Stimulated activated memory B cell treated with anti-CD40 and anti-IgM and Interleukin-4, amounts not matched to agents 10 μg/mL and 1 μg/mL and 100 μg/mL, for 72 hours (primary cell): ENCODE measurements around the gene DNAI1.

Experiments
- ATAC-seq: fragments of 150-1000 bp; cut with Tn5 transposase; 2 replicates; pipeline ENCODE4 v1.10.0; 2021
- H3K27ac Mint-ChIP-seq: one replicate; pipeline ENCODE4 v1.8.0; 2022; ENCODE audit warnings: mild to moderate bottlenecking, mixed read lengths
- H3K27me3 Mint-ChIP-seq: one replicate; pipeline ENCODE4 v1.8.0; 2022; ENCODE audit warnings: mixed read lengths
- H3K36me3 Mint-ChIP-seq: one replicate; pipeline ENCODE4 v1.8.0; 2022; ENCODE audit warnings: mixed read lengths
- H3K4me1 Mint-ChIP-seq: one replicate; pipeline ENCODE4 v1.8.0; 2022; ENCODE audit warnings: mixed read lengths
- H3K4me3 Mint-ChIP-seq: one replicate; pipeline ENCODE4 v1.8.0; 2022; ENCODE audit warnings: mild to moderate bottlenecking, moderate library complexity, mixed read lengths
- H3K9me3 Mint-ChIP-seq: one replicate; pipeline ENCODE4 v1.8.0; 2022; ENCODE audit warnings: mixed read lengths

Gene DNAI1

GRCh38 chr9:34558364-34558763 is 99.8 kb downstream of the DNAI1 start:
- Mint-ChIP-seq H3K9me3 (no peaks in the 10 kb centered on the region), H3K27ac (no peak overlapping the region), H3K27me3 (peaks cover 69% of the 10 kb centered on the region), H3K4me1 (no peaks in the 10 kb centered on the region), H3K4me3 (no peak overlapping the region), H3K36me3 (no peaks in the 10 kb centered on the region)
- ATAC-seq, result no peak

GRCh38 chr9:34558919-34559623 is 100.5 kb downstream of the DNAI1 start:
- no peak for ATAC-seq
- H3K36me3 Mint-ChIP-seq, result no peaks in the 10 kb centered on the region
- peaks cover 76% of the 10 kb centered on the region for H3K27me3 Mint-ChIP-seq
- no peak overlapping the region for H3K27ac Mint-ChIP-seq
- no peaks in the 10 kb centered on the region for H3K4me1 Mint-ChIP-seq
- H3K4me3 Mint-ChIP-seq, result no peak overlapping the region
- H3K9me3 Mint-ChIP-seq, result no peaks in the 10 kb centered on the region

- H3K4me3 Mint-ChIP-seq, result no peak overlapping the region
- no peaks in the 10 kb centered on the region for H3K9me3 Mint-ChIP-seq
- peak; percentile 44 for ATAC-seq
- H3K27ac Mint-ChIP-seq, result no peak overlapping the region
- no peaks in the 10 kb centered on the region for H3K4me1 Mint-ChIP-seq
- H3K36me3 Mint-ChIP-seq, result no peaks in the 10 kb centered on the region
- H3K27me3 Mint-ChIP-seq, result peaks cover 76% of the 10 kb centered on the region
These were observed 101.2 kb downstream of the DNAI1 start for GRCh38 chr9:34559624-34560455.

- no peaks in the 10 kb centered on the region for H3K9me3 Mint-ChIP-seq
- H3K4me3 Mint-ChIP-seq, result no peak overlapping the region
- no peak for ATAC-seq
- no peaks in the 10 kb centered on the region for H3K36me3 Mint-ChIP-seq
- peaks cover 76% of the 10 kb centered on the region for H3K27me3 Mint-ChIP-seq
- no peaks in the 10 kb centered on the region for H3K4me1 Mint-ChIP-seq
- no peak overlapping the region for H3K27ac Mint-ChIP-seq
These were observed 102.1 kb downstream of the DNAI1 start for GRCh38 chr9:34560599-34561214.

- Mint-ChIP-seq H3K9me3 (no peaks in the 10 kb centered on the region), H3K4me3 (no peak overlapping the region), H3K27ac (no peak overlapping the region), H3K36me3 (no peaks in the 10 kb centered on the region), H3K4me1 (no peaks in the 10 kb centered on the region), H3K27me3 (peaks cover 76% of the 10 kb centered on the region)
- no peak for ATAC-seq
These were observed 103.6 kb downstream of the DNAI1 start for GRCh38 chr9:34562135-34562745.

GRCh38 chr9:34563262-34563661 is 104.7 kb downstream of the DNAI1 start:
- Mint-ChIP-seq H3K27me3 (peaks cover 73% of the 10 kb centered on the region), H3K27ac (no peak overlapping the region), H3K4me3 (no peak overlapping the region), H3K36me3 (no peaks in the 10 kb centered on the region), H3K4me1 (no peaks in the 10 kb centered on the region), H3K9me3 (no peaks in the 10 kb centered on the region)
- ATAC-seq, result no peak

- no peaks in the 10 kb centered on the region for H3K9me3 Mint-ChIP-seq
- no peaks in the 10 kb centered on the region for H3K4me1 Mint-ChIP-seq
- H3K27ac Mint-ChIP-seq, result no peak overlapping the region
- no peak for ATAC-seq
- no peaks in the 10 kb centered on the region for H3K36me3 Mint-ChIP-seq
- no peak overlapping the region for H3K4me3 Mint-ChIP-seq
- H3K27me3 Mint-ChIP-seq, result peaks cover 68% of the 10 kb centered on the region
These were observed 106.0 kb downstream of the DNAI1 start for GRCh38 chr9:34564617-34565016.

GRCh38 chr9:34565856-34566255 is 107.3 kb downstream of the DNAI1 start:
- ATAC-seq, result no peak
- Mint-ChIP-seq H3K27ac (no peak overlapping the region), H3K27me3 (peaks cover 58% of the 10 kb centered on the region), H3K4me1 (no peaks in the 10 kb centered on the region), H3K4me3 (no peak overlapping the region), H3K9me3 (no peaks in the 10 kb centered on the region), H3K36me3 (no peaks in the 10 kb centered on the region)

GRCh38 chr9:34566322-34566721 is 107.7 kb downstream of the DNAI1 start:
- no peak overlapping the region for H3K4me3 Mint-ChIP-seq

GRCh38 chr9:34566972-34567371 is 108.4 kb downstream of the DNAI1 start:
- no peaks in the 10 kb centered on the region for H3K9me3 Mint-ChIP-seq
- H3K27ac Mint-ChIP-seq, result no peak overlapping the region
- no peak overlapping the region for H3K4me3 Mint-ChIP-seq
- H3K27me3 Mint-ChIP-seq, result peaks cover 67% of the 10 kb centered on the region
- ATAC-seq, result no peak
- no peaks in the 10 kb centered on the region for H3K36me3 Mint-ChIP-seq
- H3K4me1 Mint-ChIP-seq, result no peaks in the 10 kb centered on the region

More at GRCh38 chr9:34566322-34566721, 107.7 kb downstream of the DNAI1 start:
- Mint-ChIP-seq H3K27me3 (peaks cover 61% of the 10 kb centered on the region), H3K27ac (no peak overlapping the region), H3K4me1 (no peaks in the 10 kb centered on the region), H3K36me3 (no peaks in the 10 kb centered on the region), H3K9me3 (no peaks in the 10 kb centered on the region)
- no peak for ATAC-seq

GRCh38 chr9:34568133-34568532 is 109.5 kb downstream of the DNAI1 start:
- no peaks in the 10 kb centered on the region for H3K9me3 Mint-ChIP-seq
- no peaks in the 10 kb centered on the region for H3K36me3 Mint-ChIP-seq
- no peaks in the 10 kb centered on the region for H3K4me1 Mint-ChIP-seq
- no peak for ATAC-seq
- no peak overlapping the region for H3K27ac Mint-ChIP-seq
- no peak overlapping the region for H3K4me3 Mint-ChIP-seq
- H3K27me3 Mint-ChIP-seq, result peaks cover 63% of the 10 kb centered on the region

GRCh38 chr9:34568774-34569173 is 110.2 kb downstream of the DNAI1 start:
- no peaks in the 10 kb centered on the region for H3K9me3 Mint-ChIP-seq
- ATAC-seq, result no peak

GRCh38 chr9:34570376-34570775 is 111.8 kb downstream of the DNAI1 start:
- Mint-ChIP-seq H3K4me1 (no peaks in the 10 kb centered on the region), H3K27me3 (peaks cover 62% of the 10 kb centered on the region), H3K27ac (no peak overlapping the region), H3K36me3 (no peaks in the 10 kb centered on the region), H3K4me3 (no peak overlapping the region), H3K9me3 (no peaks in the 10 kb centered on the region)
- ATAC-seq, result no peak

More at GRCh38 chr9:34568774-34569173, 110.2 kb downstream of the DNAI1 start:
- no peak overlapping the region for H3K4me3 Mint-ChIP-seq
- peaks cover 63% of the 10 kb centered on the region for H3K27me3 Mint-ChIP-seq
- no peak overlapping the region for H3K27ac Mint-ChIP-seq
- no peaks in the 10 kb centered on the region for H3K36me3 Mint-ChIP-seq
- H3K4me1 Mint-ChIP-seq, result no peaks in the 10 kb centered on the region
